Measurements from ENCODE around the gene TMEM119.

GRCh38 chr12:108567406-108568337 is 30.2 kb downstream of the TMEM119 start:
- TF ChIP-seq, protein P1, sequence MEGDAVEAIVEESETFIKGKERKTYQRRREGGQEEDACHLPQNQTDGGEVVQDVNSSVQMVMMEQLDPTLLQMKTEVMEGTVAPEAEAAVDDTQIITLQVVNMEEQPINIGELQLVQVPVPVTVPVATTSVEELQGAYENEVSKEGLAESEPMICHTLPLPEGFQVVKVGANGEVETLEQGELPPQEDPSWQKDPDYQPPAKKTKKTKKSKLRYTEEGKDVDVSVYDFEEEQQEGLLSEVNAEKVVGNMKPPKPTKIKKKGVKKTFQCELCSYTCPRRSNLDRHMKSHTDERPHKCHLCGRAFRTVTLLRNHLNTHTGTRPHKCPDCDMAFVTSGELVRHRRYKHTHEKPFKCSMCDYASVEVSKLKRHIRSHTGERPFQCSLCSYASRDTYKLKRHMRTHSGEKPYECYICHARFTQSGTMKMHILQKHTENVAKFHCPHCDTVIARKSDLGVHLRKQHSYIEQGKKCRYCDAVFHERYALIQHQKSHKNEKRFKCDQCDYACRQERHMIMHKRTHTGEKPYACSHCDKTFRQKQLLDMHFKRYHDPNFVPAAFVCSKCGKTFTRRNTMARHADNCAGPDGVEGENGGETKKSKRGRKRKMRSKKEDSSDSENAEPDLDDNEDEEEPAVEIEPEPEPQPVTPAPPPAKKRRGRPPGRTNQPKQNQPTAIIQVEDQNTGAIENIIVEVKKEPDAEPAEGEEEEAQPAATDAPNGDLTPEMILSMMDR (IDR thresholded peaks at IDR 0.05 in 2 of 3, conservative IDR thresholded peaks at IDR 0.05 in 1 of 3; ENCODE audit: insufficient read depth in 2 of 3, low read depth in 1 of 3, low read length in 3 of 3), result no peak
- TF ChIP-seq SMARCC2 (IDR thresholded peaks at IDR 0.05; ENCODE audit: low read depth), result no peak
